ENCODE measurements around the gene TBX4. TPM values are rescaled to one million over a fixed set of nuclear protein-coding genes. Genes with fewer than 3 reads are reported as not detected.

Gene TBX4
- total RNA-seq, 2 donors from 2014 or later, result not detected

DNA sequence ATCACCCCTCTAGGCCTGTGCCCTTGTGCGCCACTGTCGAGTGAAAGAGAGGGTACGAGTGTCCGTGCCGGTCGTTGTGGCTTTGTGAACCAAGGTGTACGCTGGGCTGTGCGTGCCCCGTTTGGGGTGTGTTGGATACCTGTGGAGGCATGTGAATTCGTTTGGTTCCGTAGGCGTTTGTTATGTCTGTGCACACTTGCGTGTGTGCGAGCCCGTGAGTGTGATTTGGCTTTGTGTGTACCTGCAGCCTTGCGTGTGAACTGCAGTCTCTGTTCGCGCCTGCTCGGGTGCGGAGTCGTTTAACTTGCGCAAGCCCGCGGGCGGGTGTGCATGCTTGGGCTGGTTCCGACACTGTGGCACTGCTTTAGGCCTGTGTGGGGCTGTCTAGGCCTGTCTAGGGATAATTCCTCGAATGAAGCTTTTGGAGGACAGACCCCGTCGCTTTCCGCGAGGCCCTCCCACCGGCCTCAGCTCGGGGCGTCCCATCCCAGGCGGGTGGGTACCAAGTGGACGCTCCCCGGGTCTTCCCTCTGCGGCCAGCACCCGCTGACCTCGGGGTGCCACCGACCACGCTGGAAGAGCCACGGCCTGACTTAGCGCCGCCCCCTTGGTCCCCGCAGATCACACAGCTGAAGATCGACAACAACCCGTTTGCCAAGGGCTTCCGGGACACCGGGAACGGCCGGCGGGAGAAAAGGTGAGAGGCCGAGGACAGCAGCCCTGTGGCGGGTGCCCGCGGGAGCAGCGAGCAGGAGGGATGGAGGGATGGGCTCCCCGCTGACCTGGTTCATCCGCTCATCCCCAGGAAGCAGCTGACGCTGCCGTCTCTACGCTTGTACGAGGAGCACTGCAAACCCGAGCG lies 48.2 kb upstream of the TBX4 start:
- H3K27ac ChIP-seq (ENCODE audit: low read depth, low read length), result no peak overlapping the region
- 5 to 6% methylated on average over 28 to 66 of the region's 66 CpGs for WGBS, 2 experiments (ENCODE audit: insufficient coverage in 1 of 2, insufficient read length in 1 of 2)
- H3K27ac Mint-ChIP-seq, result no peak overlapping the region
- H3K4me3 ChIP-seq (ENCODE audit: low read length), result no peak overlapping the region
- H3K4me3 Mint-ChIP-seq, result peak overlapping the region; percentile 5
- no peaks in the 10 kb centered on the region for H3K36me3 ChIP-seq (ENCODE audit: control insufficient read depth, insufficient read depth, low read length)
- H3K9ac ChIP-seq (ENCODE audit: extremely low read depth, low read length, poor library complexity, severe bottlenecking), result no peak overlapping the region
- H3K27me3 Mint-ChIP-seq (ENCODE audit: insufficient read depth), result peaks cover 96% of the 10 kb centered on the region
- peak; percentile 80 for DNase-seq
- peaks cover 3% of the 10 kb centered on the region for H3K4me1 Mint-ChIP-seq
- no peaks in the 10 kb centered on the region for H3K9me3 ChIP-seq (ENCODE audit: control insufficient read depth, low read length)
- no peaks in the 10 kb centered on the region for H3K9me3 Mint-ChIP-seq
- peaks cover 95% of the 10 kb centered on the region for H3K27me3 ChIP-seq (ENCODE audit: control insufficient read depth, insufficient read depth, low read length, poor library complexity, severe bottlenecking)
- no peaks in the 10 kb centered on the region for H3K4me1 ChIP-seq (ENCODE audit: control insufficient read depth, insufficient read depth, low read length)
- H3K36me3 Mint-ChIP-seq (ENCODE audit: low read depth), result no peaks in the 10 kb centered on the region
- TF ChIP-seq, protein P1, sequence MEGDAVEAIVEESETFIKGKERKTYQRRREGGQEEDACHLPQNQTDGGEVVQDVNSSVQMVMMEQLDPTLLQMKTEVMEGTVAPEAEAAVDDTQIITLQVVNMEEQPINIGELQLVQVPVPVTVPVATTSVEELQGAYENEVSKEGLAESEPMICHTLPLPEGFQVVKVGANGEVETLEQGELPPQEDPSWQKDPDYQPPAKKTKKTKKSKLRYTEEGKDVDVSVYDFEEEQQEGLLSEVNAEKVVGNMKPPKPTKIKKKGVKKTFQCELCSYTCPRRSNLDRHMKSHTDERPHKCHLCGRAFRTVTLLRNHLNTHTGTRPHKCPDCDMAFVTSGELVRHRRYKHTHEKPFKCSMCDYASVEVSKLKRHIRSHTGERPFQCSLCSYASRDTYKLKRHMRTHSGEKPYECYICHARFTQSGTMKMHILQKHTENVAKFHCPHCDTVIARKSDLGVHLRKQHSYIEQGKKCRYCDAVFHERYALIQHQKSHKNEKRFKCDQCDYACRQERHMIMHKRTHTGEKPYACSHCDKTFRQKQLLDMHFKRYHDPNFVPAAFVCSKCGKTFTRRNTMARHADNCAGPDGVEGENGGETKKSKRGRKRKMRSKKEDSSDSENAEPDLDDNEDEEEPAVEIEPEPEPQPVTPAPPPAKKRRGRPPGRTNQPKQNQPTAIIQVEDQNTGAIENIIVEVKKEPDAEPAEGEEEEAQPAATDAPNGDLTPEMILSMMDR (conservative IDR thresholded peaks at IDR 0.05), result no peak

DNA sequence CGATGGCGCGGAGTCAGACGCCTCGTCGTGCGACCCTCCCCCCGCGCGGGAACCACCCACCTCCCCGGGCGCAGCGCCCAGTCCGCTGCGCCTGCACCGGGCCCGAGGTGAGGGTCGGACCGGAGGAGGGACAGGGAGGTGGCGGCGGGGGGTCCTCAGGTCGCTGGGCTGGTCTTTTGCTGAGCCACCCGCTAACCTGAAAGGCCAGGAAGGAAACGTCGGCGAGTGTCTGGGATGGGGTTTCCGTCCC lies 47.6 kb upstream of the TBX4 start:
- Histone ChIP-seq H3K4me3 (ENCODE audit: low read length) (no peak overlapping the region), H3K4me1 (ENCODE audit: control insufficient read depth, insufficient read depth, low read length) (no peaks in the 10 kb centered on the region), H3K27ac (ENCODE audit: low read depth, low read length) (no peak overlapping the region), H3K9ac (ENCODE audit: extremely low read depth, low read length, poor library complexity, severe bottlenecking) (no peak overlapping the region), H3K36me3 (ENCODE audit: control insufficient read depth, insufficient read depth, low read length) (no peaks in the 10 kb centered on the region), H3K9me3 (ENCODE audit: control insufficient read depth, low read length) (no peaks in the 10 kb centered on the region), H3K27me3 (ENCODE audit: control insufficient read depth, insufficient read depth, low read length, poor library complexity, severe bottlenecking) (peaks cover 95% of the 10 kb centered on the region)
- no peaks in the 10 kb centered on the region for H3K9me3 Mint-ChIP-seq
- H3K36me3 Mint-ChIP-seq (ENCODE audit: low read depth), result no peaks in the 10 kb centered on the region
- WGBS, 2 experiments (ENCODE audit: insufficient coverage in 1 of 2, insufficient read length in 1 of 2), result 1 to 5% methylated on average over 7 to 25 of the region's 27 CpGs
- H3K27ac Mint-ChIP-seq, result no peak overlapping the region
- H3K4me1 Mint-ChIP-seq, result peaks cover 3% of the 10 kb centered on the region
- TF ChIP-seq, protein P1 (conservative IDR thresholded peaks at IDR 0.05), result no peak
- H3K27me3 Mint-ChIP-seq (ENCODE audit: insufficient read depth), result peaks cover 96% of the 10 kb centered on the region
- DNase-seq, result peak; percentile 79
- peak overlapping the region; percentile 24 for H3K4me3 Mint-ChIP-seq

DNA sequence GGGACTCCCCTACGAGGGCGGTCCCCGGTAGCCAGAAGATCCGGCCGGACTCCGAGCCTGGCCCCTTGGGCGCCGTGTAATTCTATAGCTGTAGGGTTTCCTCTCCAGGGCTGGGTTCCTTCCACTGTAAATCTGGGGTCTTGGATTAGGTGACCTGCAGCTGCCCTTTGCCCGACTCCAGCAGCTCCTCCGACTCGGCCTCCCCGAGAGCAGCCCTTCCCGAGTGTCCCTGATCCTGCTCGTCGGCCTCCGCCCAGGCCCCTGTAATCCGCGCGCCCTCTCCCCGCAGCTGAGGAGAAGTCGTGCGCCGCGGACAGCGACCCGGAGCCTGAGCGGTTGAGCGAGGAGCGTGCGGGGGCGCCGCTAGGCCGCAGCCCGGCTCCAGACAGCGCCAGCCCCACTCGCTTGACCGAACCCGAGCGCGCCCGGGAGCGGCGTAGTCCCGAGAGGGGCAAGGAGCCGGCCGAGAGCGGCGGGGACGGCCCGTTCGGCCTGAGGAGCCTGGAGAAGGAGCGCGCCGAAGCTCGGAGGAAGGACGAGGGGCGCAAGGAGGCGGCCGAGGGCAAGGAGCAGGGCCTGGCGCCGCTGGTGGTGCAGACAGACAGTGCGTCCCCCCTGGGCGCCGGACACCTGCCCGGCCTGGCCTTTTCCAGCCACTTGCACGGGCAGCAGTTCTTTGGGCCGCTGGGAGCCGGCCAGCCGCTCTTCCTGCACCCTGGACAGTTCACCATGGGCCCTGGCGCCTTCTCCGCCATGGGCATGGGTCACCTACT lies 47.1 kb upstream of the TBX4 start:
- H3K9me3 Mint-ChIP-seq, result no peaks in the 10 kb centered on the region
- H3K27me3 Mint-ChIP-seq (ENCODE audit: insufficient read depth), result peaks cover 98% of the 10 kb centered on the region
- no peaks in the 10 kb centered on the region for H3K4me1 ChIP-seq (ENCODE audit: control insufficient read depth, insufficient read depth, low read length)
- TF ChIP-seq, protein P1 (conservative IDR thresholded peaks at IDR 0.05), result no peak
- peak; percentile 85 for DNase-seq
- WGBS, 2 experiments (ENCODE audit: insufficient coverage in 1 of 2, insufficient read length in 1 of 2), result 1 to 3% methylated on average over 18 to 71 of the region's 71 CpGs
- H3K36me3 Mint-ChIP-seq (ENCODE audit: low read depth), result no peaks in the 10 kb centered on the region
- H3K36me3 ChIP-seq (ENCODE audit: control insufficient read depth, insufficient read depth, low read length), result no peaks in the 10 kb centered on the region
- no peak overlapping the region for H3K9ac ChIP-seq (ENCODE audit: extremely low read depth, low read length, poor library complexity, severe bottlenecking)
- H3K27me3 ChIP-seq (ENCODE audit: control insufficient read depth, insufficient read depth, low read length, poor library complexity, severe bottlenecking), result peaks cover 97% of the 10 kb centered on the region
- no peak overlapping the region for H3K27ac Mint-ChIP-seq
- H3K4me3 Mint-ChIP-seq, result peak overlapping the region; percentile 24
- no peak overlapping the region for H3K27ac ChIP-seq (ENCODE audit: low read depth, low read length)
- H3K4me1 Mint-ChIP-seq, result peaks cover 3% of the 10 kb centered on the region
- H3K4me3 ChIP-seq (ENCODE audit: low read length), result no peak overlapping the region
- no peaks in the 10 kb centered on the region for H3K9me3 ChIP-seq (ENCODE audit: control insufficient read depth, low read length)

Data from endodermal cell (in vitro differentiated cells).